HFF-Myc (cell line): ENCODE measurements around the gene OR14A2.
"Not testable (repeated sequence)": the region's sequence is repeated elsewhere in the genome, so short reads cannot be mapped to it uniquely, and the experiment has no call there.

Experiments used
- DNase-seq: peaks from one replicate; pipeline ENCODE4 v3.0.0-alpha.2; 2011; ENCODE audit warnings: low read depth; ENCODE audit errors: extremely low read depth
- H3K4me3 ChIP-seq: replicated peaks from 2 replicates; pipeline ENCODE4 v1.5.1; 2011; ENCODE audit warnings: low read depth, mild to moderate bottlenecking, control low read depth, low read length
- CTCF ChIP-seq: IDR thresholded peaks from 2 replicates; pipeline ENCODE4 v1.5.1; 2012; ENCODE audit warnings: mild to moderate bottlenecking, low read depth, low read length, control low read depth; ENCODE audit errors: missing control alignments

OR14A2 gene

GRCh38 chr1:247748041-247748440, at the start of gene OR14A2:
Gene OR14A2 (minus strand): TSS chr1:247748141.
- no peak for DNase-seq
- H3K4me3 ChIP-seq, result no peak within 1 kb of the TSS
- no peak for TF ChIP-seq CTCF

GRCh38 chr1:247797518-247797917, 49.6 kb upstream of the OR14A2 start:
- DNase-seq, result no peak
- no peak overlapping the region for H3K4me3 ChIP-seq
- TF ChIP-seq CTCF, result no peak

- no peak for TF ChIP-seq CTCF
- DNase-seq, result no peak
- no peak overlapping the region for H3K4me3 ChIP-seq
Measured at GRCh38 chr1:247769603-247770002, 21.7 kb upstream of the OR14A2 start.

- no peak within 1 kb of the TSS for H3K4me3 ChIP-seq
- TF ChIP-seq CTCF, result no peak
- no peak for DNase-seq
Measured at GRCh38 chr1:247760456-247760855, 12.5 kb upstream of the OR14A2 start, which contains the start of gene OR1C1. Gene OR1C1 (minus strand): TSS chr1:247760556. CDS start chr1:247758406, 2,150 bp downstream.

- DNase-seq, H3K4me3 ChIP-seq: not testable (repeated sequence)
Measured at GRCh38 chr1:247754311-247754710, 6.4 kb upstream of the OR14A2 start.

- DNase-seq, result no peak
- no peak overlapping the region for H3K4me3 ChIP-seq
- TF ChIP-seq CTCF, result no peak
Measured at GRCh38 chr1:247749870-247750269, 1.9 kb upstream of the OR14A2 start.

- no peak for DNase-seq
- no peak overlapping the region for H3K4me3 ChIP-seq
- no peak for TF ChIP-seq CTCF
Measured at GRCh38 chr1:247747616-247748015, 325 bp downstream of the OR14A2 start.
